ENCODE data around the gene CEP112.

Gene CEP112

DNA sequence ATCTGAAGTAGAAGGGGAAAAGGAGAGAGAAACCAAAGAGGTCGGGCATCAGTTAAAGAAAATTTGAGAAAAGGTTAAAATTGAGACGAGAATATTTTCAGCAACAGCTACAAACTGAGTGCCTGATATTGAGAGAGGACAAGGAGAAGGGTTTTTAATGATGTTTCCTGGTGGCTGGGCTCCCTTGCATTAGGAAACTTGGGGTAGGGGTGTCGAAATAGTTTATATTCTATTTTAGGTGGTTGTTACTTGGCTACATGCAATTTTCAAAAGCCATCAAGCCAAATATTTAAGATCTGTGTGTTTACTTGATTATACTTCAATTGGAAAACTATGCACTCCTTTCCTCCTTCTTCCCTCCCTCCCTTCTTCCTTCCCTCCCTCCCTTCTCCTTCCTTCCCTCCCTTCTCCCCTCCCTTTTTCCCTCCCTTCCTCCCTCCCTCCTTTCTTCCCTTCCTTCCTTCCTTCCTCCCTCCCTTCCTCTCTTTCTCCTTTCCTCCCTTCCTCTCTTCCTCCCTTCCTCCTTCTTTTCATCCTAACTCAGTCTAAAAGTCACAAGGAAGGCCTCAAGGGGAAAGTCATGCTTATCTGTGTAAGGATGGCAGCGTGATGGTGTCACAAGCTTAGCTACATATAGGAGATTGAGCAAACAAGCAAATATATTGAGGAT lies 39.1 kb upstream of the CEP112 start:
- Histone ChIP-seq H3K9me3 (replicated peaks; ENCODE audit: insufficient read depth, low read length) (no peaks in the 10 kb centered on the region), H3K27ac (ENCODE audit: low read length) (no peak overlapping the region), H3K79me2 (ENCODE audit: low read length) (no peaks in the 10 kb centered on the region), H2AFZ (ENCODE audit: low read length) (no peak overlapping the region), H3K4me2 (ENCODE audit: low read depth, low read length) (no peak overlapping the region), H3F3A (ENCODE audit: insufficient read depth, low read length) (no peaks in the 10 kb centered on the region), H3K9me2 (replicated peaks; ENCODE audit: insufficient read depth, low read length) (no peaks in the 10 kb centered on the region), H4K20me1 (ENCODE audit: insufficient read depth, low read length) (no peaks in the 10 kb centered on the region), H3K36me3 (replicated peaks; ENCODE audit: insufficient read depth, low read length) (no peaks in the 10 kb centered on the region), H3K4me3 (ENCODE audit: low read length) (no peak overlapping the region), H3K27me3 (replicated peaks; ENCODE audit: insufficient read depth, low read length) (no peaks in the 10 kb centered on the region), H3K4me1 (ENCODE audit: low read length) (no peaks in the 10 kb centered on the region), H3K9ac (ENCODE audit: low read length) (no peak overlapping the region)
- TF ChIP-seq, protein P1, sequence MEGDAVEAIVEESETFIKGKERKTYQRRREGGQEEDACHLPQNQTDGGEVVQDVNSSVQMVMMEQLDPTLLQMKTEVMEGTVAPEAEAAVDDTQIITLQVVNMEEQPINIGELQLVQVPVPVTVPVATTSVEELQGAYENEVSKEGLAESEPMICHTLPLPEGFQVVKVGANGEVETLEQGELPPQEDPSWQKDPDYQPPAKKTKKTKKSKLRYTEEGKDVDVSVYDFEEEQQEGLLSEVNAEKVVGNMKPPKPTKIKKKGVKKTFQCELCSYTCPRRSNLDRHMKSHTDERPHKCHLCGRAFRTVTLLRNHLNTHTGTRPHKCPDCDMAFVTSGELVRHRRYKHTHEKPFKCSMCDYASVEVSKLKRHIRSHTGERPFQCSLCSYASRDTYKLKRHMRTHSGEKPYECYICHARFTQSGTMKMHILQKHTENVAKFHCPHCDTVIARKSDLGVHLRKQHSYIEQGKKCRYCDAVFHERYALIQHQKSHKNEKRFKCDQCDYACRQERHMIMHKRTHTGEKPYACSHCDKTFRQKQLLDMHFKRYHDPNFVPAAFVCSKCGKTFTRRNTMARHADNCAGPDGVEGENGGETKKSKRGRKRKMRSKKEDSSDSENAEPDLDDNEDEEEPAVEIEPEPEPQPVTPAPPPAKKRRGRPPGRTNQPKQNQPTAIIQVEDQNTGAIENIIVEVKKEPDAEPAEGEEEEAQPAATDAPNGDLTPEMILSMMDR (IDR thresholded peaks at IDR 0.05; ENCODE audit: low read length), result no peak
- no peak for DNase-seq

DNA sequence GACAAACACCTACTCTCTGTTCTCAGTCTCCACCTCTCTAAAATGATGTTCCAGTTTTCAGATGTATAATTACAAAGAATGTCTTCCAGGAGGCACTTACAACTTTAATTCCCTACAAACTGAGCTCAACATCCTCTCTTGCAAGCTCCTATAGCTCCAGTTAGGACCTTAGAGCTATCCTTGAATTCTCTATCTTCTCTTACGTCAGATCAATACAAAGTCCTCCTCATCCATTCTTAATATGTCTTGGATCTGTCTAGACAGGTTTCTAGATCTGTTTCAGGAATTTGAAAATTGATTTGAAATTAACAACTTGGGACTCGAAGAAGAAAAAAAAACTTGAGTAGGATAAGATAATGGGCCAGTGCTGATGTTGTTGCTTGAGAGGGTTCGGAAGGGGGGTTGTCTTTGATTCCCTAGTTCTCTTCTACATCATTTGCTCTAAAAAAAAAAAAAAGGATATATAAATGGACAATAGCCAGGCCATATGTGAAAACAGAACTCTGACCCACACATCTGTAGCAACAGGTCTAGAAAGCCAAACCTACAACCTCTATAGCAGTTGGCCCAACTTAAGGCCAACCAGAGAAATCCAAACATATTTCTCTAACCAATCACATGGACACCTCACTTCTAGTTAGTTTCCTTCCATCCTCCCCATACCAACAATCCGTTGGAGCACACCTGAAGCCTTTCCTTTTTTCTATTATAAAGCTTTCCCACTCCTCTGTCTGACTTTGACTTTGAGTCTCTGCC lies 38.0 kb upstream of the CEP112 start:
- H3K36me3 ChIP-seq (replicated peaks; ENCODE audit: insufficient read depth, low read length), result no peaks in the 10 kb centered on the region
- no peaks in the 10 kb centered on the region for H3K27me3 ChIP-seq (replicated peaks; ENCODE audit: insufficient read depth, low read length)

DNA sequence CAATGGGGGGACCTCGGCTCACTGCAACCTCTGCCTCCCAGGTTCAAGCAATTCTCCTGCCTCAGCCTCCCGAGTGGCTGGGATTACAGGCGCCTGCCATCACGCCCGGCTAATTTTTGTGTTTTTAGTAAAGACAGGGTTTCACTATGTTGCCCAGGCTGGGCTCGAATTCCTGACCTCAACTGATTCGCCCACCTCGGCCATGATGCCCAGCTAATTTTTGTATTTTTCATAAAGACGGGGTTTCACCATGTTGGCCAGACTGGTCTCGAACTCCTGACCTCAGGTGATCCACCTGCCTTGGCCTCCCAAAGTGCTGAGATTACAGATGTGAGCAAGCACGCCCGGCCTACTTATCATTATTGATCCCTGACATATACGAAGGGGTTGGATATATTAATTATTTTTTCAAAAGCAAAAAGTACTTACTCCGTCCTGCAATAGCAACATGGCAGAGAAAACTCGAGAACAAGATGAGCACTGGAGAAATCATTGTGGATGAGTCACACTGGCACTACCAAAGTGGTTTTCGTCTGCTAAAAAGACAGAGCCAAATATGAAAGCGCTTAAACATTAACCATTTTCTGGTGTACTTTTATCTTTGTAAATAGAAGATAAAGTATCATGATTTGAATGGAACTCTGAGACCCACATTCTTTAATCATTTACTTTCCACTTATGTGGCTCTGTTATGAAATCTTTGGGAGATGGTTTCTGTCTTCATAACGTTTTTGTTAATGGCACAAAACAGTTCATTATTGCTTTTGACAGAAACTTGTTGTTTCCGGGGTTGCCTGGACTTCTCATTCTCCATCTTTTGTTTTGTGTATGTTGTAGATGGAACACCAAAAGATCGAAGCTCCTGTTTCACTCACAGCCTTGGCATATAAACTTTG lies 37.2 kb upstream of the CEP112 start, which contains the start of gene APOH:
TSS of gene APOH (minus strand) at position 529 of the 896 bp plus-strand sequence. CDS start at position 493, 36 bp downstream.
- no peaks in the 10 kb centered on the region for H3K9me3 ChIP-seq (replicated peaks; ENCODE audit: insufficient read depth, low read length)
- H3K4me2 ChIP-seq (ENCODE audit: low read depth, low read length), result no peak within 1 kb of the TSS
- H3K36me3 ChIP-seq (replicated peaks; ENCODE audit: insufficient read depth, low read length), result no peaks in the 10 kb centered on the region
- H3F3A ChIP-seq (ENCODE audit: insufficient read depth, low read length), result no peaks in the 10 kb centered on the region
- no peaks in the 10 kb centered on the region for H3K4me1 ChIP-seq (ENCODE audit: low read length)
- DNase-seq, result no peak
- H3K9ac ChIP-seq (ENCODE audit: low read length), result no peak within 1 kb of the TSS
- H3K79me2 ChIP-seq (ENCODE audit: low read length), result no peaks in the 10 kb centered on the region
- H3K4me3 ChIP-seq (ENCODE audit: low read length), result no peak within 1 kb of the TSS
- TF ChIP-seq EZH2 (optimal IDR thresholded peaks at IDR 0.05; ENCODE audit: low read depth, low read length) (no peak), EZH2phosphoT487 (IDR thresholded peaks at IDR 0.05; ENCODE audit: low read length) (no peak)
- TF ChIP-seq, protein P1 (IDR thresholded peaks at IDR 0.05; ENCODE audit: low read length), result no peak
- no peak within 1 kb of the TSS for H3K27ac ChIP-seq (ENCODE audit: low read length)
- H3K9me2 ChIP-seq (replicated peaks; ENCODE audit: insufficient read depth, low read length), result no peaks in the 10 kb centered on the region
- H3K27me3 ChIP-seq (replicated peaks; ENCODE audit: insufficient read depth, low read length), result no peaks in the 10 kb centered on the region
- H4K20me1 ChIP-seq (ENCODE audit: insufficient read depth, low read length), result no peaks in the 10 kb centered on the region
- H2AFZ ChIP-seq (ENCODE audit: low read length), result no peak within 1 kb of the TSS

More for the DNA sequence above, 38.0 kb upstream of the CEP112 start:
- no peak overlapping the region for H3K9ac ChIP-seq (ENCODE audit: low read length)
- H2AFZ ChIP-seq (ENCODE audit: low read length), result no peak overlapping the region
- no peaks in the 10 kb centered on the region for H3K9me3 ChIP-seq (replicated peaks; ENCODE audit: insufficient read depth, low read length)
- no peaks in the 10 kb centered on the region for H3K79me2 ChIP-seq (ENCODE audit: low read length)
- DNase-seq, result no peak
- H4K20me1 ChIP-seq (ENCODE audit: insufficient read depth, low read length), result no peaks in the 10 kb centered on the region
- no peaks in the 10 kb centered on the region for H3K9me2 ChIP-seq (replicated peaks; ENCODE audit: insufficient read depth, low read length)
- TF ChIP-seq, protein P1 (IDR thresholded peaks at IDR 0.05; ENCODE audit: low read length), result no peak
- TF ChIP-seq EZH2 (optimal IDR thresholded peaks at IDR 0.05; ENCODE audit: low read depth, low read length), result no peak
- no peak for TF ChIP-seq EZH2phosphoT487 (IDR thresholded peaks at IDR 0.05; ENCODE audit: low read length)
- no peak overlapping the region for H3K27ac ChIP-seq (ENCODE audit: low read length)
- no peak overlapping the region for H3K4me2 ChIP-seq (ENCODE audit: low read depth, low read length)
- no peaks in the 10 kb centered on the region for H3F3A ChIP-seq (ENCODE audit: insufficient read depth, low read length)
- no peak overlapping the region for H3K4me3 ChIP-seq (ENCODE audit: low read length)
- no peaks in the 10 kb centered on the region for H3K4me1 ChIP-seq (ENCODE audit: low read length)

Measured in MM.1S (cell line).